H1 (cell line): ENCODE measurements around the gene COL26A1. TPM values are rescaled to one million over a fixed set of nuclear protein-coding genes. Genes with fewer than 3 reads are reported as not detected.
"Not testable (repeated sequence)": the region's sequence is repeated elsewhere in the genome, so short reads cannot be mapped to it uniquely, and the experiment has no call there.

Experiments used
- CTCF ChIA-PET: fragments of 300-600 bp; sonication (Branson Sonifier 250); formaldehyde crosslinking; loops from one replicate; lab custom pipeline; 2021; ENCODE audit not compliant: partially characterized antibody; lab: Charles Lee
- POLR2A ChIA-PET: fragments of 300-600 bp; sonication (Branson Sonifier 250); formaldehyde crosslinking; loops from one replicate; lab custom pipeline; 2021; ENCODE audit warnings: inconsistent platforms; ENCODE audit not compliant: partially characterized antibody; lab: Charles Lee
- DNase-seq, 2 experiments: peaks; one replicate each; pipeline versions ENCODE4 v3.0.0 to v3.0.0-alpha.2; 2010 to 2022; ENCODE audit warnings: low spot score in 2 of 2, low read depth in 1 of 2, mixed read lengths in 1 of 2
- FAIRE-seq: peaks from 2 replicates; lab custom pipeline; 2011; peaks lifted over from hg19 to GRCh38; lab: Jason Lieb, UNC
- H2AFZ ChIP-seq: 2 replicates; pipeline ENCODE4 v1.8.1; 2012; ENCODE audit warnings: low read length, inconsistent platforms
- H2AK5ac ChIP-seq: 2 replicates; pipeline ENCODE4 v1.6.1; 2013; ENCODE audit warnings: low read depth, low read length
- H2BK120ac ChIP-seq: replicated peaks from 2 replicates; pipeline ENCODE3; 2013; ENCODE audit warnings: low read depth, low read length, inconsistent platforms
- H2BK12ac ChIP-seq: 2 replicates; pipeline ENCODE4 v1.6.1; 2013; ENCODE audit warnings: low read depth, low read length
- H2BK15ac ChIP-seq: 2 replicates; pipeline ENCODE4 v1.6.1; 2013; ENCODE audit warnings: low read length
- H2BK20ac ChIP-seq: 2 replicates; pipeline ENCODE4 v1.6.1; 2013; ENCODE audit warnings: low read length
- H2BK5ac ChIP-seq: 2 replicates; pipeline ENCODE4 v1.6.1; 2013; ENCODE audit warnings: low read depth, low read length
- H3K14ac ChIP-seq: 2 replicates; pipeline ENCODE4 v1.6.1; 2013; ENCODE audit warnings: inconsistent platforms; ENCODE audit not compliant: insufficient read length
- H3K18ac ChIP-seq: 2 replicates; pipeline ENCODE4 v1.6.1; 2013; ENCODE audit warnings: low read length; ENCODE audit errors: extremely low read depth
- H3K23ac ChIP-seq: 2 replicates; pipeline ENCODE4 v1.6.1; 2013; ENCODE audit warnings: inconsistent platforms; ENCODE audit not compliant: insufficient read length
- H3K23me2 ChIP-seq: 2 replicates; pipeline ENCODE4 v1.6.1; 2013; ENCODE audit warnings: low read depth, low read length
- H3K27ac ChIP-seq: 2 replicates; pipeline ENCODE4 v1.6.1; 2011; ENCODE audit warnings: low read depth, low read length, inconsistent platforms
- H3K27me3 ChIP-seq, 4 experiments: replicated peaks in 1 of 4; 1 replicate in 1 of 4; 2 replicates in 3 of 4; pipeline versions ENCODE4 v1.6.1 to v1.8.1; 2011 to 2013; ENCODE audit warnings: low read length in 3 of 4, mild to moderate bottlenecking in 3 of 4, inconsistent platforms in 2 of 4, mixed read lengths in 2 of 4, moderate library complexity in 1 of 4; ENCODE audit not compliant: control insufficient read depth in 3 of 4, insufficient read depth in 3 of 4; ENCODE audit errors: extremely low read depth in 1 of 4
- H3K36me3 ChIP-seq, 4 experiments: 2 replicates each; pipeline versions ENCODE4 v1.6.1 to v1.8.1; 2011 to 2013; ENCODE audit warnings: mild to moderate bottlenecking in 4 of 4, low read length in 3 of 4, moderate library complexity in 2 of 4, control low read depth in 1 of 4, inconsistent platforms in 1 of 4; ENCODE audit not compliant: insufficient read depth in 4 of 4, control insufficient read depth in 2 of 4
- H3K4ac ChIP-seq: replicated peaks from 2 replicates; pipeline ENCODE3; 2013; ENCODE audit warnings: low read length, low read depth, mixed read lengths, inconsistent platforms; ENCODE audit not compliant: insufficient read length
- H3K4me1 ChIP-seq, 4 experiments: replicated peaks in 1 of 4; 1 replicate in 1 of 4; 2 replicates in 3 of 4; pipeline versions ENCODE4 v1.6.1 to v1.8.1; 2011 to 2013; ENCODE audit warnings: low read length in 3 of 4, inconsistent platforms in 2 of 4, mixed read lengths in 1 of 4; ENCODE audit not compliant: insufficient read depth in 4 of 4, control insufficient read depth in 3 of 4
- H3K4me2 ChIP-seq, 2 experiments: 2 replicates each; pipeline versions ENCODE4 v1.6.1 to v1.8.1; 2011 to 2013; ENCODE audit warnings: low read depth in 2 of 2, low read length in 2 of 2, control low read depth in 1 of 2, inconsistent platforms in 1 of 2, mild to moderate bottlenecking in 1 of 2; ENCODE audit not compliant: insufficient read depth in 1 of 2
- H3K4me3 ChIP-seq, 4 experiments: fragments of 200-600, 300-600 bp in 1 of 4; sonication (generic), shearing (Covaris generic), sonication (Bioruptor Twin) in 1 of 4; 2 replicates each; pipeline versions ENCODE4 v1.5.1 to v1.8.1; 2011 to 2016; ENCODE audit warnings: low read length in 4 of 4, low read depth in 3 of 4, control low read depth in 2 of 4, inconsistent platforms in 2 of 4, mild to moderate bottlenecking in 2 of 4, mixed read lengths in 1 of 4, moderate library complexity in 1 of 4; ENCODE audit not compliant: insufficient read depth in 2 of 4; ENCODE audit errors: extremely low read depth in 1 of 4
- H3K56ac ChIP-seq: replicated peaks from 2 replicates; pipeline ENCODE3; 2013; ENCODE audit warnings: low read depth, mild to moderate bottlenecking, mixed read lengths, low read length, inconsistent platforms; ENCODE audit not compliant: insufficient read length
- H3K79me1 ChIP-seq: 2 replicates; pipeline ENCODE4 v1.6.1; 2013; ENCODE audit warnings: low read depth, low read length, control low read depth
- H3K79me2 ChIP-seq, 2 experiments: 2 replicates each; pipeline versions ENCODE4 v1.6.1 to v1.8.1; 2012 to 2013; ENCODE audit warnings: low read length in 2 of 2, mild to moderate bottlenecking in 2 of 2, inconsistent platforms in 1 of 2; ENCODE audit not compliant: insufficient read depth in 2 of 2, control insufficient read depth in 1 of 2
- H3K9ac ChIP-seq, 4 experiments: replicated peaks in 1 of 4; 1 replicate in 1 of 4; 2 replicates in 3 of 4; pipeline versions ENCODE4 v1.6.1 to v1.8.1; 2011 to 2013; ENCODE audit warnings: low read depth in 3 of 4, low read length in 3 of 4, control low read depth in 2 of 4, mild to moderate bottlenecking in 2 of 4, moderate library complexity in 2 of 4, inconsistent platforms in 1 of 4; ENCODE audit errors: extremely low read depth in 1 of 4
- H3K9me3 ChIP-seq, 2 experiments: 2 replicates each; pipeline versions ENCODE4 v1.6.1 to v1.8.1; 2012 to 2013; ENCODE audit warnings: mild to moderate bottlenecking in 2 of 2, moderate library complexity in 2 of 2, control low read depth in 1 of 2, inconsistent platforms in 1 of 2, low read depth in 1 of 2, low read length in 1 of 2, mixed read lengths in 1 of 2; ENCODE audit not compliant: insufficient read depth in 2 of 2
- H4K20me1 ChIP-seq, 2 experiments: replicated peaks in 1 of 2; 2 replicates each; pipeline versions ENCODE3 to v1.8.1; 2011 to 2013; ENCODE audit warnings: inconsistent platforms in 2 of 2, low read length in 2 of 2, mild to moderate bottlenecking in 1 of 2; ENCODE audit not compliant: insufficient read depth in 2 of 2, control insufficient read depth in 1 of 2
- H4K5ac ChIP-seq: 2 replicates; pipeline ENCODE4 v1.6.1; 2013; ENCODE audit warnings: low read length, low read depth, mixed read lengths, inconsistent platforms; ENCODE audit not compliant: insufficient read length
- H4K8ac ChIP-seq: 2 replicates; pipeline ENCODE4 v1.8.0; 2013; ENCODE audit warnings: mild to moderate bottlenecking, moderate library complexity, low read length, inconsistent platforms; ENCODE audit not compliant: insufficient read depth; ENCODE audit errors: extremely low read depth
- H4K91ac ChIP-seq: replicated peaks from 2 replicates; pipeline ENCODE3; 2013; ENCODE audit warnings: low read length, mixed read lengths, inconsistent platforms; ENCODE audit not compliant: insufficient read length
- WGBS, 2 experiments: shearing (Covaris generic) in 1 of 2; methylation state at CpG; one replicate each; pipeline versions ENCODE4 v1.1.6 to v1.1.7; 2013 to 2015; ENCODE audit warnings: low lambda C conversion rate in 2 of 2, mixed read lengths in 2 of 2, inconsistent platforms in 1 of 2, low coverage in 1 of 2, missing lambda C conversion rate in 1 of 2; ENCODE audit not compliant: insufficient replicate concordance in 2 of 2, insufficient coverage in 1 of 2, insufficient read length in 1 of 2; ENCODE audit errors: extremely low coverage in 1 of 2, missing lambda C conversion rate in 1 of 2; 5-methylcytosine and 5-hydroxymethylcytosine counted together
- polyA plus RNA-seq, 7 experiments: library from polyadenylated mRNA; depleted of rRNA in 3 of 7; stranded (reverse) in 5 of 7; unstranded in 2 of 7; fragments of >200 nt in 5 of 7; fragments of 200-250 nt in 2 of 7; gene quantifications; 1 replicate in 5 of 7; 2 replicates in 1 of 7; 4 replicates in 1 of 7; pipeline versions ENCODE4 v1.2.1 to v1.2.3, GENCODE V29; 2011 to 2013; ENCODE audit warnings: missing spikeins in 2 of 7, mixed read lengths in 2 of 7
- total RNA-seq: library from RNA; stranded (reverse); fragmentation: NEBNext Ultra II Directional; extraction: Animal tissue kit (Norgen Biotek cat#: 25700); gene quantifications from 2 replicates; pipeline ENCODE4 v1.2.1, GENCODE V29; 2021

The COL26A1 gene
- total and polyA plus RNA-seq, 2 of the 8 experiments (the other 6 are each of a cell fraction or from before 2014, with no cell fraction given): 51.1 to 68.8 TPM

DNA sequence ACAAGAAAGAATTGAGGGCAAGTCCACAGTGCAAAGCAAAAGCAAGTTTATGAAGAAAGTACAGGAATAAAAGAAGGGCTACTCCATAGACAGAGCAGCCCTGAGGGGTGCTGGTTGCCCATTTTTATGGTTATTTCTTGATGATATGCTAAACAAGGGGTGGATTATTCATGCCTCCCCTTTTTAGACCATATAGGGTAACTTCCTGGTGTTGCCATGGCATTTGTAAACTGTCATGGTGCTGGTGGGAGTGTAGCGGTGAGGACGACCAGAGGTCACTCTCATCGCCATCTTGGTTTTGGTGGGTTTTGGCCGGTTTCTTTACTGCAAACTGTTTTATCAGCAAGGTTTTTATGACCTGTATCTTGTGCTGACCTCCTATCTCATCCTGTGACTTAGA lies 128.8 kb downstream of the COL26A1 start:
- H3K79me1 ChIP-seq, H3K23me2 ChIP-seq, H3K14ac ChIP-seq, H2BK12ac ChIP-seq, H2AK5ac ChIP-seq, H3K23ac ChIP-seq, H2BK20ac ChIP-seq, H3K56ac ChIP-seq, H3K4ac ChIP-seq, H2BK5ac ChIP-seq, H4K20me1 ChIP-seq, H4K5ac ChIP-seq, H3K36me3 ChIP-seq, H2AFZ ChIP-seq, H2BK120ac ChIP-seq, H4K8ac ChIP-seq, DNase-seq, H3K18ac ChIP-seq, H4K91ac ChIP-seq, H3K4me2 ChIP-seq, H3K79me2 ChIP-seq, H3K9me3 ChIP-seq, H2BK15ac ChIP-seq, H3K4me3 ChIP-seq, H3K27me3 ChIP-seq, FAIRE-seq, H3K9ac ChIP-seq, H3K27ac ChIP-seq: not testable (repeated sequence)
- WGBS, 2 experiments: 88% methylated on average over 4 of the region's 4 CpGs; no CpG with 5 or more reads in 1 of the 2 experiments
- POLR2A ChIA-PET: interaction anchor here (0.6 to 1.2 kb wide), 2 partner anchors 15 to 64 kb away, joined by 4 to 6 read pairs; no protein-coding TSS in a partner anchor
- CTCF ChIA-PET: interaction anchor here (0.6 to 3.2 kb wide), 5 partner anchors 11 to 564 kb away, joined by 3 to 16 read pairs (median 4); no protein-coding TSS in a partner anchor
- peaks cover 8 to 21% (median 17%) of the 10 kb centered on the region in 4 experiments for H3K4me1 ChIP-seq
